Peyer's patch (tissue), 4 donors: Measurements from ENCODE around the gene PLXNA2.

Experiments
- CTCF ChIP-seq, 6 experiments: fragments of 450-650 bp in 4 of 6; fragments of 200-600 bp in 2 of 6; sonication (generic) in 1 of 6; IDR thresholded peaks; one replicate each; pipeline ENCODE4 v1.5.1; 2017 to 2019; ENCODE audit warnings: antibody characterized with exemption in 6 of 6, mild to moderate bottlenecking in 3 of 6, moderate library complexity in 1 of 6
- POLR2A ChIP-seq, 2 donors: fragments of 450-650 bp; IDR thresholded peaks; one replicate each; pipeline ENCODE4 v1.5.1; 2017; ENCODE audit warnings: antibody characterized with exemption in 2 of 2, mild to moderate bottlenecking in 2 of 2, moderate library complexity in 2 of 2

- TF ChIP-seq POLR2A (IDR thresholded peaks at IDR 0.05) (no peak), CTCF (IDR thresholded peaks at IDR 0.05) (no peak)
Measured at GRCh38 chr1:208248307-208248801, 4.2 kb upstream of the PLXNA2 start.
